ENCODE measurements around the gene GPHN. TPM values are rescaled to one million over a fixed set of nuclear protein-coding genes. Genes with fewer than 3 reads are reported as not detected.

The GPHN gene
- total and polyA plus RNA-seq, 2 of the 8 experiments (the other 6 are each of a cell fraction or from before 2014, with no cell fraction given), result 6.0 to 16.0 TPM

- no peak overlapping the region for H3K56ac ChIP-seq (replicated peaks; ENCODE audit: insufficient read length, low read depth, low read length)
- H3K4me1 ChIP-seq (replicated peaks in 1 of 4; ENCODE audit: control insufficient read depth in 3 of 4, insufficient read depth in 4 of 4, low read length in 3 of 4), result no peaks in the 10 kb centered on the region
- no peaks in the 10 kb centered on the region for H3K79me1 ChIP-seq (ENCODE audit: low read depth, low read length)
- no peak overlapping the region for H3K4me3 ChIP-seq (ENCODE audit: extremely low read depth in 1 of 4, insufficient read depth in 2 of 4, low read depth in 3 of 4, low read length in 4 of 4)
- H3K4me2 ChIP-seq (ENCODE audit: insufficient read depth in 1 of 2, low read depth in 2 of 2, low read length in 2 of 2), result no peak overlapping the region
- H4K20me1 ChIP-seq (replicated peaks in 1 of 2; ENCODE audit: control insufficient read depth in 1 of 2, insufficient read depth in 2 of 2, low read length in 2 of 2), result no peaks in the 10 kb centered on the region
- H3K23me2 ChIP-seq (ENCODE audit: low read depth, low read length), result no peaks in the 10 kb centered on the region
- H2BK12ac ChIP-seq (ENCODE audit: low read depth, low read length), result no peak overlapping the region
- no peak overlapping the region for H3K14ac ChIP-seq (ENCODE audit: insufficient read length)
- no peaks in the 10 kb centered on the region for H3K36me3 ChIP-seq (ENCODE audit: control insufficient read depth in 2 of 4, insufficient read depth in 4 of 4, low read length in 3 of 4)
- ChIA-PET CTCF (ENCODE audit: partially characterized antibody) (no interaction called here), POLR2A (ENCODE audit: partially characterized antibody) (no interaction called here)
- H3K9ac ChIP-seq (replicated peaks in 1 of 4; ENCODE audit: extremely low read depth in 1 of 4, low read depth in 3 of 4, low read length in 3 of 4), result no peak overlapping the region
- H2BK5ac ChIP-seq (ENCODE audit: low read depth, low read length), result no peak overlapping the region
- no peak overlapping the region for H3K27ac ChIP-seq (ENCODE audit: low read depth, low read length)
- no peak overlapping the region for H3K23ac ChIP-seq (ENCODE audit: insufficient read length)
- DNase-seq (ENCODE audit: low read depth in 1 of 2, low spot score in 2 of 2) (no peak), FAIRE-seq (no peak)
- H4K5ac ChIP-seq (ENCODE audit: insufficient read length, low read depth, low read length), result no peak overlapping the region
- no peak overlapping the region for H3K4ac ChIP-seq (replicated peaks; ENCODE audit: insufficient read length, low read depth, low read length)
- no peak overlapping the region for H2AK5ac ChIP-seq (ENCODE audit: low read depth, low read length)
- no peak overlapping the region for H2BK15ac ChIP-seq (ENCODE audit: low read length)
- H3K79me2 ChIP-seq (ENCODE audit: control insufficient read depth in 1 of 2, insufficient read depth in 2 of 2, low read length in 2 of 2), result no peaks in the 10 kb centered on the region
- 85% methylated on average over 3 of the region's 3 CpGs; no CpG with 5 or more reads in 1 of the 2 experiments for WGBS, 2 experiments (ENCODE audit: extremely low coverage in 1 of 2, insufficient coverage in 1 of 2, insufficient read length in 1 of 2, insufficient replicate concordance in 2 of 2, low coverage in 1 of 2, low lambda C conversion rate in 2 of 2, missing lambda C conversion rate in 1 of 2)
- H2BK20ac ChIP-seq (ENCODE audit: low read length), result no peak overlapping the region
- H4K8ac ChIP-seq (ENCODE audit: extremely low read depth, insufficient read depth, low read length), result no peak overlapping the region
- no peak overlapping the region for H3K18ac ChIP-seq (ENCODE audit: extremely low read depth, low read length)
- no peaks in the 10 kb centered on the region for H3K27me3 ChIP-seq (replicated peaks in 1 of 4; ENCODE audit: control insufficient read depth in 3 of 4, extremely low read depth in 1 of 4, insufficient read depth in 3 of 4, low read length in 3 of 4)
- H4K91ac ChIP-seq (replicated peaks; ENCODE audit: insufficient read length, low read length), result no peak overlapping the region
- H3K9me3 ChIP-seq (ENCODE audit: insufficient read depth in 2 of 2, low read depth in 1 of 2, low read length in 1 of 2), result no peaks in the 10 kb centered on the region
- H2BK120ac ChIP-seq (replicated peaks; ENCODE audit: low read depth, low read length), result no peak overlapping the region
- no peak overlapping the region for H2AFZ ChIP-seq (ENCODE audit: low read length)
- no peak for TF ChIP-seq CBX8 (IDR thresholded peaks at IDR 0.05; ENCODE audit: borderline replicate concordance, low read depth, low read length)
- TF ChIP-seq JUND (IDR thresholded peaks at IDR 0.05; ENCODE audit: low read length), result no peak
Observed at GRCh38 chr14:66853311-66853710, 345.4 kb downstream of the GPHN start.

Measured in H1 (cell line).